ENCODE data around the gene CCDC192.

DNA sequence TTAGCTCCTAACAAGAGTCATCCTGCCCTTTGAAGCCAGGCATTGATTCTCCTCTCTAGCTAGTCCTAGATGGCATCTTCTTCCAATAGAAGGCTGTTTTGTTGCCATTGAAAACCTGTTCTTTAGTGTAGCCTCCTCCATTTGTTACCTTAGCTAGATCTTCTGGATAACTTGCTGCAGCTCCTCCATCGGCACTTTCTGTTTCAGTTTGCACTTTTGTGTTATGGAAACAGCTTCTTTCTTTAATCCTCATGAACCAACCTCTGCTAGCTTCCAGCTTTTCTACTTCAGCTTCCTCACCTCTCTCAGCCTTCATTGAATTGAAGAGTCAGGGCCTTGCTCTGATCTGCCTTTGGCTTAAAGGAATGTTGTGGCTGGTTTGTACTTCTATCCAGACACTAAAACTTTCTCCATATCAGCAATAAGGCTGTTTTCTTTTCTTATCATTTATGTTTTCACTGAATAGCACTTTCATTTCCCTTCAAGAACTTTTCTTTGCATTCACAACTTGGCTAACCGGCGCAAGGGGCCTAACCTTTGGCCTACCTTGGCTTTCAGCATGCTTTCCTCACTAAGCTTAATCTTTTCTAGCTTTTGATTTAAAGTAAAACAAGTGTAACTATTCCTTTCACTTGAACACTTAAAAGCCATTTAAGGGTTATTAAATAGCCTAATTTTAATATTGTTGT, 213.8 kb downstream of the CCDC192 start:
- no peak for TF ChIP-seq ZNF223 (tag by site-specific recombination; IDR thresholded peaks at IDR 0.05)
- no peak for TF ChIP-seq CTCF (tag by site-specific recombination; IDR thresholded peaks at IDR 0.05)
- no peak for TF ChIP-seq ZNF658 (tag by site-specific recombination; IDR thresholded peaks at IDR 0.05)
- no peak for TF ChIP-seq ZNF26 (tag by site-specific recombination; IDR thresholded peaks at IDR 0.05)
- TF ChIP-seq ZNF133 (tag by site-specific recombination; IDR thresholded peaks at IDR 0.05): no peak
- no peak for TF ChIP-seq HOXD13 (CRISPR knock-in tag; IDR thresholded peaks at IDR 0.05; ENCODE audit: borderline replicate concordance)
- TF ChIP-seq ZNF280D (tag by site-specific recombination; IDR thresholded peaks at IDR 0.05): no peak
- no peak for TF ChIP-seq ZNF292 (tag by site-specific recombination; IDR thresholded peaks at IDR 0.05; ENCODE audit: borderline replicate concordance, low read depth)
- no peak for TF ChIP-seq ZNF416 (tag by site-specific recombination; IDR thresholded peaks at IDR 0.05)
- TF ChIP-seq ZNF501 (tag by site-specific recombination; IDR thresholded peaks at IDR 0.05): no peak
- no peak for TF ChIP-seq ZNF114 (tag by site-specific recombination; IDR thresholded peaks at IDR 0.05)
- TF ChIP-seq ATF2 (tag by site-specific recombination; IDR thresholded peaks at IDR 0.05; ENCODE audit: low read depth): no peak
- no peak for TF ChIP-seq ZNF747 (tag by site-specific recombination; IDR thresholded peaks at IDR 0.05)
